ENCODE results near the gene SFMBT1.

DNA sequence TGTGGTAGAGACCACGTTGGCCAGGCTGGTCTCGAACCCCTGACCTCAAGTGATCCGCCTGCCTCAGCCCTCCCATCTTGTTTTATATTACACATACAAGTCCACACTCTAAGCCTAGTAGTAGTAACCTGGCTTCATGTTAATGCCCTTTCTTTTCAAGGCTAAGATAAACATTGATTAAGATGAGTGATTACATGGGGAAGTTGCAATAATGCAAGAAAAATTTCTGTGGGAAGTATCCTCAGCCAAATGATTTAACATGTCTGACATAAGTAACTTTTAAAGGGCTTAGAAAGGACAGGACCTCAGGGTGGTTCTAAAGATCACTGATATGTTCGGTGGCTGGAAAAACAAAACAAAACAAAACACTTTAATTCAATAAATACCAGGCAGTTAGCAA, 72.1 kb downstream of the SFMBT1 start:
- TF ChIP-seq CTCF (conservative IDR thresholded peaks at IDR 0.05 in 1 of 2, IDR thresholded peaks at IDR 0.05 in 1 of 2; ENCODE audit: low read depth in 1 of 2, low read length in 2 of 2) (no peak), EZH2 (IDR thresholded peaks at IDR 0.05; ENCODE audit: low read length, missing control alignments) (no peak)
